Activated CD4-positive, alpha-beta T cell treated with anti-CD3 and anti-CD28 coated beads, Interleukin-2, Interleukin-4, amounts not matched to agents 100 ng/mL and 50 ng/mL, durations not matched to agents 16 hours and 8 hours (primary cell): ENCODE results near the gene ASB13.

Experiments used
- DNase-seq: peaks from one replicate; pipeline ENCODE4 v3.0.0-alpha.2; 2020; ENCODE audit warnings: low spot score

The ASB13 gene, protein sequence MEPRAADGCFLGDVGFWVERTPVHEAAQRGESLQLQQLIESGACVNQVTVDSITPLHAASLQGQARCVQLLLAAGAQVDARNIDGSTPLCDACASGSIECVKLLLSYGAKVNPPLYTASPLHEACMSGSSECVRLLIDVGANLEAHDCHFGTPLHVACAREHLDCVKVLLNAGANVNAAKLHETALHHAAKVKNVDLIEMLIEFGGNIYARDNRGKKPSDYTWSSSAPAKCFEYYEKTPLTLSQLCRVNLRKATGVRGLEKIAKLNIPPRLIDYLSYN

GRCh38 chr10:5666008-5666840 is at the start of gene ASB13:
Gene ASB13, minus strand, starts transcription at chr10:5666595. Its CDS starts 44 bp downstream, at chr10:5666551.
- peak; percentile 36 for DNase-seq

GRCh38 chr10:5711642-5712041 is 45.2 kb upstream of the ASB13 start:
- no peak for DNase-seq

DNA sequence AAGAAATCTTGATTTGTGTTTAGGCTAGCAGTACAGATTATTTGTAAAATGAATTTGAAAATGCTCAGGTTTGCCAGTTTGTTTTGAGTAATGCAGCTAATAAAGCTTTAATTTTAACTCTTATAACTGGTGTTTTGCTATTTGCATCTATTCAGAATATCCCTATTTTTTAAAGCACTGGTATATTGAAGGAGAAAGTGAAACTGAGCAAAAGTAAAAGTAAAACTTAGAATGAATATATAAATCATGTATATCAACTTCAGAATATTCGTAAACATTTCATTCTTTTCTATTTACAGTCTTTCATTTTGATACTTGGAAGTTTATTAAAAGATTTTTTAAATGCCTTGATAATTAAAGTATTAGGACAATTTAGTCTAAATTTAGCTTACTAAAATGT is 44.5 kb upstream of the ASB13 start:
- no peak for DNase-seq

DNA sequence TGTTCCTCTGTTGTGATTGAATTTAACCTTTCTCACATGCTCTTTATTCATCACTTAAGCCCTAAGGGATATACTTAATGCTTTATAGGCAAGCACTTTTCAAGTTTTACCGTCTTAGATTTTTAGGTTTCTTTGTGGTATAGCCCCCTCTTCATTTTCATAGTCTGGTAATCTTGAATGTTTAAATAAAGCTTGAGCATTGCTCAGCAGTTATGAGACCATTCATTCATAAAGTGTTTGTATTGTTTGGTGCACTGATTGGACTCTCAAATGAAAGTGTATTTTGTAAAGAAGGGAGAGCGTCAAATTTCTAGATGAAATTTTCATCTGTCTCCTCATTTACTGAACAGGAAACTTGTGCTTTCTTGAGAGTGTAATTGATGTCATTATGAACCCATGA is 43.5 kb upstream of the ASB13 start:
- no peak for DNase-seq

DNA sequence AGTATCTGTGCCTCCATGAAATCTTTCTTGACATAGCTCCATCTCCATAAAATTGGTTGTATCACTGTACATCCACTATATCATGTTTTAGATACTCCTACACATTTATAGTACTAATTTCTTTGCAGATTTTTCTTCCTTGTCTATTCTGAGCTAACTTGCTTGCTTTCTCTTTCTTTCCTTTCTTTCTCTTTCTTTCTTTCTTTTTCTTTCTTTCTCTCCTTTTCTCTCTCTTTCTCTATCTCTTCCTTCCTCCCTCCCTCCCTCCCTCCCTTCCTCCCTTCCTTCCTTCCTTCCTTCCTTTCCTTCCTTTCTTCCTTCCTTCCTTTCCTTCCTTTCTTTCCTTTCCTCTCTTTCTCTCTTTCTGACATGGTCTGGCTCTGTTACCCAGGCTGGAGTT is 42.0 kb upstream of the ASB13 start:
- no peak for DNase-seq

GRCh38 chr10:5698062-5698461 is 31.7 kb upstream of the ASB13 start:
- no peak for DNase-seq

DNA sequence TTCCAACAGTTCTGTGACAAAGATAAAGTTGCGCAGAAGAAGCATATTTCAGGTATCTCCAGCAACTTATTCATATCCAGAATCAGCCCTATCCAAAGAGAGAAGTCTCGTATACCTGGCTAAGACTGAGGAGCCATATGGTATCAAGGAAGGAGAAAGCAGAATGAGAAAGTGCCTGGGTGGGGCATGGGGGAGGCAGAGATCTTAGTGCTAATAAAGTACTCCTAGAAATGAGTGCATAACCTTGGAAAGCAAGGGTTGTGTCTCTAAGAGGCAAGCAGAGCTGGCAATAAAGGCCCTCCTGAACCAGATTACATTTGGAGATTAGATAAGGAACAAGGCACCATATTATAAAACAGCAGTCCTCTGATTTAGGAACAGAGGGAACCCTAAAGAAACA is 30.9 kb upstream of the ASB13 start:
- no peak for DNase-seq

- DNase-seq, result no peak
Measured at GRCh38 chr10:5694573-5694972, 28.2 kb upstream of the ASB13 start.

GRCh38 chr10:5692461-5693358 is 26.3 kb upstream of the ASB13 start:
- peak; percentile 40 for DNase-seq

GRCh38 chr10:5691786-5692185 is 25.4 kb upstream of the ASB13 start:
- DNase-seq, result no peak

- DNase-seq, result no peak
Measured at GRCh38 chr10:5688587-5688986, 22.2 kb upstream of the ASB13 start.

GRCh38 chr10:5685764-5686240 is 19.4 kb upstream of the ASB13 start:
- DNase-seq, result no peak

DNA sequence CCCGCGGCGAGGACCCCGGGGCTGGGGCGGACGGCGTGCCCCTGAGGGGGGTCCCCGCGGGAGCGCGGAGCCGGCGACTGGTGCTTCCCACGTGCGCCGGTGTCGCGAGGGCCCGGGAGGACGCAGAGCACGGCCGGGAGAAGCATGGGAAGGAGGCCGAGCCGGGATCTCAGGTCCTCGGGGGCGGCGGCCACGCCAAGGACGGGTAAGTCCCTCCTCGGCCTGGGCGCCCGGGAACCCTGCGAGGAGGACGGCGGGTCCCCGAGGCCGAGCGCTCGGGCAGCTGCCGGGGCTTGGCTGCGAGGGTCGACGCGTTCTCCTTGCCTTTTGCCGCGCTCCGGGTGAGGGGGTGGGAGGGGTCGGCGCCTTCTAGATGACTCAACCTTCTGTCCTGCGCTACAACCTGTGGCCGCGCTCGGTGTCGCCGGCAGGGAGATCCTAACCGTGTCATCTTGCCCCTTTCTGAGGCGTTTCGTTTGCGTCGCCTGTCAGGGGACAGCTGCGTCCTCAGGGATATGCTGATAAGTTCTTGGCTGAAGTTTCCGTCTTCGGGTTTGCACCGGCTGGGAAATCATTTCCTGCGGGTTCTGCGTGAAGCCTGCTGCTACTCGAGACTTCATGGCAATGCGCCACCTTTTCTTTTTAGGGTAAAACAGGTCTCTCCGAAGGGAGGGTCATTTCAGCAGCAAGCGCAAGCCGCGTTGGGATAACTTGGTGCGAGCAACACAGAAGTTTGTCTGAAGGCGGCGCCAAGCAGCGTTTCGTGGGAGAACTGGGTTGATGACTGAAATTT is 18.8 kb upstream of the ASB13 start:
- peak; percentile 73 for DNase-seq

GRCh38 chr10:5684318-5684970 is 18.0 kb upstream of the ASB13 start, which contains the start of gene TASOR2:
Gene TASOR2, plus strand, starts transcription at chr10:5684838. Its CDS starts 35,805 bp downstream, at chr10:5720643.
- DNase-seq, result peak; percentile 98

DNA sequence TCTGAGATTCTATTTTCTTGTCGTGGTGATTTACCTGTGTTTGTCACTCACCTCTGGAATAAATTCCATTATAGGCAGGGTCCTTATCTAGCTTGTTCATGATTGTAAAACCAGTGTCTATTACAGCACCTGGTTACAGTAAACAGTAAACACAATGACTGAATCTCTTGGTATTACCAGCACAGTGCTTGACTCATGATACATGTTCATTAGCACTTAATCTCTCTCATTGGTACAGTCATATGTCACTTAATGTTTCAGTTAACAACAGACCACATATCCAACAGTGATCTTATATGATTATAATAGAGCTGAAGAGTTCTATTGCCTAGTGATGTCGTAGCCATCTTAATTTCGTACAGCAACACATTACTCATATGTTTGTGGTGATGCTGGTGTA is 16.7 kb upstream of the ASB13 start:
- DNase-seq, result no peak

DNA sequence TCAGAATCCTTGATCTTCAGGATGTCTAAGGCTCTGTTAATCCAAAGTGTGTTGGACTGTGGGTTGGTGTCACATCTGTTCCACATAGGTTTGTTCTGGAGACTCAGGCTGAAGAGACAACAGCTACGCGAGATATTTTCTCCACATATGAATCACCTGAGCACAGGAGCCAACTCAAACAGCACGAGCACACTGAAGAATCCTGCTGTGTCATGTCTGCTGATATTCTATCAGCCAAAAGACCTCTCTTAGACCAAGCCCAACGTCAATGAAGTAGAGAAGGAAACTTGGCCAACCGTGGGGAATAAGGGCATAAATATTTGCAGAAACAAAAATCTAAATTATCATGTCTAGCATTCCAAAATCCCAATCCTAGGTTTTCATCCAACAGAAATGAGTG is 15.5 kb upstream of the ASB13 start:
- DNase-seq, result no peak

DNA sequence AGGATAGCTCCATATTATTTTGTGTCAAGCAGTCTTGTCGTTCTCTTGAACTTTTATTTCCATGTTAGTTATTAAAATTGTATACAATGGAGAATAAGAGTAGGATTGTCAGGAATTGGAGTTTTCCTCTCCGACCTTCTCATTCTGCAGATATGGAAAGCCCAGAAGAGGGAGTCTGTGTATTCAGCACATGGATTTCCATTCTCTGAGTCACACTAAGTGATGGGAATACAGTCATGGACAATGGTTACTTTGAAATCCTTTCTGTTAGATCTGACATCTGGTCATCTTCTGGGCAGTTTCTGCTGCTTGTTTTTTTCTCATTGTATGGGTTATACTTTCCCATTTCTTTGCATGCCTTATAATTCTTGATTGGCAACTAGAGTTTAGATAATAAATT is 13.2 kb upstream of the ASB13 start:
- no peak for DNase-seq

DNA sequence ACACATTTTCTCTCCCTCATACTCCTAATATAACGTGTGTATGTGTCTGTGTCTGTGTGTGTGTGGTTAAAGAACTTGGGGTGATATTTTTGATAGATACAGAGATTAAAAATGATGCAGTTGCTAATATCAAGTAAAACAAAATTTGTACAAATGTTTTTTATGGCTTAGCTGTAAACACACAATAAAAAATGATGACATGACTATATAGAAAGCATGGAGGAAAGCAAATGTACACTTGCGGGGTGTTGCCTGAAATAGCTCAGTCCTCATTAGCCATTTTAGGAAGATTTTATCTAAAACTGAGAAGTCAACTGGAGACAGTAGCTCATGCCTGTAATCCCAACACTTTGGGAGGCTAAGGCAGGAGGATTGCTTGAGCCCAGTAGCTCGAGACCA is 12.6 kb upstream of the ASB13 start:
- DNase-seq, result no peak

DNA sequence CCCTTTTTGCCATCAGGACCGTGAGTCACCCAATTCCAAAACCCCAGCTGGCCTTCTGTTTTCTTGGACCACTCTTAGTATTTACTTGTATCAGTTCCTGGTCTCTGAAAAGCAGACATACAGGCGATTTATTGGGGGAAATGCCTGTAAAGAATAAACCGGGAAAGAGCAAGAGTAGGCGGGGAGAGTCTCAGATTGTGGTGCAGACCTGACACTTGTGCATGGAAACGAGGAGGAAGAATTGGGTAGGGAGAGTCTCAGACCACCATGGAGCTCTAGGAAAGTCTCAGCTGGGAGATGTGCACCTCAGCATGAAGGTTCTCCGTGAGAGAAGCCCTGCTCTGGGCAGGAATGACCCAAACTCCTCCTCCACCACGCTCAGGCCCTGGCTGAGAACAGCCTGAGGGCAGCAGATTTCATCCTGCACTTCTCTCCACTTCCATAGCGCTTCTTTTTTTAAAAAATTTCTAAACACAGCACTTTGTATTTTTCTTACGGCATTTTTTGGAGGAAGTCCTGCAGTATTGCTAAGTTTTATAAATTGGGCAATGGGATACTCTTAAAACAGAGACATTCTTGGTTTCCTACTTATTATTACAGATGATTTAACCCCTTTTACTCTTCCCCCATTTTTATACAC is 12.1 kb upstream of the ASB13 start:
- DNase-seq, result no peak

DNA sequence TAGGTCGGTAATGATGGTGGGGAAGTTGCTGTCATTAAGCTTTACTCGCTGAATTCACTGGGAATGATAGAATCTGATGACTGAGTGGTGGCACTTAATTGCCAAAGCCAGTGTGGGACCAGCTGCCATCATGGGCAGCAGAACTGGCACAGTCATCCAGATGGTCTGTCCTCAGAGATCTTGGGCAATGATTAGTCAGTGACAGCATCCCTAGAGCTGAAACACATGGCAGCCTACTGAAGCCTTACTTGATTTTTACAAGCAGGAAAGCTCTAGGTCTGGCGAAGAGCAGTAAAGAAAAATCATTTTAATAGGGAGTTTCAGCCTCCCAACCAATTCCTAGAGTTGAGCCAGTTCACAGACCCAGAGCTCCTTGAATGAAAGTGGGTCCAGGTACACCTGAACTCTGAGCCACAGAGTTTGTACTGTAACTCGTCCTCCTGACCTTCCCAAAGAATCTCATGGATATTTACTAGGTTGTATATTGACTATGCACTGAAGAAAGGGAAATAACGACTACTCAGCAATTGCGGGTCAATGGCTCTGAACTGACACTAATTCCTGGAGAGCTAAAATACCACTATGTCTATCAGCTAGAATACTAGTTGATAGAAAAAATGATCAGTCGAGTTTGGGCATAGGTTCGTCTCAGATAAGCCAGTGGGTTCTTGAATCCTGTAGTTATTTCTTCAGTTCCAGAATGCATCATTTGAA is 4.4 kb upstream of the ASB13 start:
- no peak for DNase-seq
